ENCODE measurements around the gene WDR5B. TPM values are rescaled to one million over a fixed set of nuclear protein-coding genes. Genes with fewer than 3 reads are reported as not detected.

Gene WDR5B
- total and polyA plus RNA-seq, 2 of the 4 experiments (the other 2 are of a cell fraction), result 3.1 to 5.6 TPM

- H3K27me3 ChIP-seq (ENCODE audit: control insufficient read depth, insufficient read depth, low read length), result no peaks in the 10 kb centered on the region
- H2AFZ ChIP-seq (replicated peaks; ENCODE audit: low read length, poor library complexity), result no peak overlapping the region
- no peak overlapping the region for H2AK5ac ChIP-seq (ENCODE audit: low read depth, low read length)
- H2BK120ac ChIP-seq (ENCODE audit: low read depth, low read length), result no peak overlapping the region
- no peak overlapping the region for H3K14ac ChIP-seq (replicated peaks; ENCODE audit: low read depth, low read length)
- no peak overlapping the region for H3K23ac ChIP-seq (ENCODE audit: low read depth, low read length)
- H3K9me3 ChIP-seq (ENCODE audit: control insufficient read depth, insufficient read depth, low read length), result no peaks in the 10 kb centered on the region
- no peak overlapping the region for H3K4ac ChIP-seq (ENCODE audit: low read depth, low read length)
- H2BK5ac ChIP-seq (ENCODE audit: low read depth, low read length, poor library complexity, severe bottlenecking), result no peak overlapping the region
- TF ChIP-seq, protein P1, sequence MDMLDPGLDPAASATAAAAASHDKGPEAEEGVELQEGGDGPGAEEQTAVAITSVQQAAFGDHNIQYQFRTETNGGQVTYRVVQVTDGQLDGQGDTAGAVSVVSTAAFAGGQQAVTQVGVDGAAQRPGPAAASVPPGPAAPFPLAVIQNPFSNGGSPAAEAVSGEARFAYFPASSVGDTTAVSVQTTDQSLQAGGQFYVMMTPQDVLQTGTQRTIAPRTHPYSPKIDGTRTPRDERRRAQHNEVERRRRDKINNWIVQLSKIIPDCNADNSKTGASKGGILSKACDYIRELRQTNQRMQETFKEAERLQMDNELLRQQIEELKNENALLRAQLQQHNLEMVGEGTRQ (IDR thresholded peaks at IDR 0.05; ENCODE audit: low read depth, low read length), result no peak
- no peak for TF ChIP-seq RFX5 (IDR thresholded peaks at IDR 0.05; ENCODE audit: low read depth, low read length)
- no peak for TF ChIP-seq MAZ (IDR thresholded peaks at IDR 0.05; ENCODE audit: borderline replicate concordance, low read depth, low read length)
- TF ChIP-seq, protein P2, sequence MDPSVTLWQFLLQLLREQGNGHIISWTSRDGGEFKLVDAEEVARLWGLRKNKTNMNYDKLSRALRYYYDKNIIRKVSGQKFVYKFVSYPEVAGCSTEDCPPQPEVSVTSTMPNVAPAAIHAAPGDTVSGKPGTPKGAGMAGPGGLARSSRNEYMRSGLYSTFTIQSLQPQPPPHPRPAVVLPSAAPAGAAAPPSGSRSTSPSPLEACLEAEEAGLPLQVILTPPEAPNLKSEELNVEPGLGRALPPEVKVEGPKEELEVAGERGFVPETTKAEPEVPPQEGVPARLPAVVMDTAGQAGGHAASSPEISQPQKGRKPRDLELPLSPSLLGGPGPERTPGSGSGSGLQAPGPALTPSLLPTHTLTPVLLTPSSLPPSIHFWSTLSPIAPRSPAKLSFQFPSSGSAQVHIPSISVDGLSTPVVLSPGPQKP (IDR thresholded peaks at IDR 0.05; ENCODE audit: borderline replicate concordance, low read depth, low read length), result no peak
- TF ChIP-seq MXI1 (IDR thresholded peaks at IDR 0.05; ENCODE audit: borderline replicate concordance, low read depth, low read length), result no peak
- TF ChIP-seq CEBPB (IDR thresholded peaks at IDR 0.05; ENCODE audit: low read depth, low read length), result no peak
- peaks cover 4% of the 10 kb centered on the region for H3K4me1 ChIP-seq (ENCODE audit: control insufficient read depth, insufficient read depth, low read length)
- H3K27ac ChIP-seq (ENCODE audit: insufficient read depth, low read length), result no peak overlapping the region
- H4K5ac ChIP-seq (ENCODE audit: low read depth, low read length), result no peak overlapping the region
- H3K9ac ChIP-seq (ENCODE audit: low read depth, low read length), result no peak overlapping the region
- H3K79me1 ChIP-seq (ENCODE audit: low read depth in 1 of 2, low read length in 2 of 2), result no peaks in the 10 kb centered on the region; a peak in 2 of 4 replicates
- no peak overlapping the region for H3K4me2 ChIP-seq (ENCODE audit: low read depth, low read length)
- H2BK15ac ChIP-seq (ENCODE audit: low read depth, low read length), result no peak overlapping the region
- peaks cover 3% of the 10 kb centered on the region for H3K36me3 ChIP-seq (ENCODE audit: control insufficient read depth, insufficient read depth, low read length)
- no peak for DNase-seq
- in situ Hi-C loops (cut with MboI; ENCODE audit: low sequenced_read_pairs), result loop anchor here (10.0 kb wide), 1 partner anchor 276 kb away; no protein-coding TSS in a partner anchor
- H4K8ac ChIP-seq (ENCODE audit: low read depth in 2 of 2, low read length in 2 of 2), result no peak overlapping the region
- no peak overlapping the region for H4K91ac ChIP-seq (ENCODE audit: insufficient read depth, low read depth, low read length)
- ChIA-PET CTCF (no interaction called here), POLR2A (ENCODE audit: unreplicated experiment) (no interaction called here)
- intact Hi-C loops (cut with micrococcal nuclease), result no loop called here
- no peak overlapping the region for H3K4me3 ChIP-seq (ENCODE audit: insufficient read depth, low read depth, low read length)
- H2BK20ac ChIP-seq (ENCODE audit: low read depth, low read length), result no peak overlapping the region
- no peak for ATAC-seq (ENCODE audit: low read depth)
- H3K56ac ChIP-seq (ENCODE audit: extremely low read depth, insufficient read depth, low read length), result no peak overlapping the region
- no peaks in the 10 kb centered on the region for H4K20me1 ChIP-seq (ENCODE audit: insufficient read depth, low read length)
- WGBS, 2 experiments (ENCODE audit: extremely low coverage in 2 of 2, insufficient read length in 1 of 2), result 100% methylated on average over 1 of the region's 2 CpGs; no CpG with 5 or more reads in 1 of the 2 experiments
- no TSS peak for BruUV-seq (replicated peaks)
- H3K18ac ChIP-seq (ENCODE audit: low read depth, low read length), result no peak overlapping the region
- dilution Hi-C loops (cut with HindIII; ENCODE audit: low sequenced_read_pairs, unreplicated experiment), result no loop called here
- no peaks in the 10 kb centered on the region for H3K9me1 ChIP-seq (ENCODE audit: insufficient read depth, low read length)
- no peak overlapping the region for H2AK9ac ChIP-seq (replicated peaks; ENCODE audit: low read depth, low read length, poor library complexity)
Observed at GRCh38 chr3:122398920-122399319, 16.9 kb downstream of the WDR5B start.
